Hematopoietic multipotent progenitor cell (in vitro differentiated cells): ENCODE results near the gene BARHL1. TPM values are rescaled to one million over a fixed set of nuclear protein-coding genes. Genes with fewer than 3 reads are reported as not detected.

Experiments
- DNase-seq, 3 donors: peaks; one replicate each; pipeline ENCODE4 v3.0.0-alpha.2; 2011 to 2015; ENCODE audit warnings: low read depth in 2 of 3, low spot score in 2 of 3
- total RNA-seq: library from RNA; depleted of rRNA; stranded (reverse); fragments of >200 nt; gene quantifications from one replicate; pipeline ENCODE4 v1.2.3, GENCODE V29; 2012

BARHL1 gene
- total RNA-seq, 1 donor, result not detected

DNA sequence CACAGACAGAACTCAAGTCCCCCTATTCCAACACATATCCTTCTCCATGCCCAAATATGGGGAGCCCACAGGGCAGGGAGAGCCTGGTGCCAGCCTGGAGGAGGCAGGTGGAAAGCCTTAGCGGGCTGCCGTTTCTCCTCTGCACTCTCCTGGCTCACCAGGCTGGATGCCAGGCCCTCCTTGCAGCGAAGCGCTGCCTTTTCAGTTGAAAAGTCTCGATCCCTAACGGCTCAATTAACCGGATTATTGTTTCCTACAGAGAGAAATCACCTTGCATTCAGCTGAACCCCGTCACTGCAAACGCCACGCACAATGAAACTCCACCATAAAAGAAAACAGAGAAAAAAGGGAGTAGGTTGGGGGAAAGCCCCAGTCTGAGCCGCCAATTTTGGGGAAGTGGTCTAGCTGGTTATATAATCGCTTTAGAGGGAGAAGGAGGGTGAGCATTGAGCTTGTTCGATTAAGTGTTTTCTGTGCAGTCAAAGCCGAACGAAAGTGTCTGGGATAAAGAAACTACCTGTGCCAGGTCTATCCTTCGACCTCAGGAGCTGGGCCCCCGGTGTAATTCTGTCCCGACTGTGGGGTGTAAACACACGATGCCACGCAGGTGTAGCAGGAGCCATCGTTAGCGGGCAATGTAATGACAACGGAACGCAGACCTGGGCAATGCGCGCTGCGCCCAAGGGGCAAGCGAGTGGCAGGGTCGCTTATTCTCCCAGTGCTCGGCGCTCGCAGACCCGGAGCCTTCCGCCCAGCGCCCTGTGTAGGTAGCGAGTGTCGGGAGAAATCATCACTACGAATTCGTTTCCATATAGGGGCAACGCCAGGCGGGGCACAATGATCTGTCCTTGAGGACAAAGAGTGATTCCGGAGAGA, 3.8 kb downstream of the BARHL1 start:
- peak in 2 of 3 donors; percentile 69 to 74 for DNase-seq

DNA sequence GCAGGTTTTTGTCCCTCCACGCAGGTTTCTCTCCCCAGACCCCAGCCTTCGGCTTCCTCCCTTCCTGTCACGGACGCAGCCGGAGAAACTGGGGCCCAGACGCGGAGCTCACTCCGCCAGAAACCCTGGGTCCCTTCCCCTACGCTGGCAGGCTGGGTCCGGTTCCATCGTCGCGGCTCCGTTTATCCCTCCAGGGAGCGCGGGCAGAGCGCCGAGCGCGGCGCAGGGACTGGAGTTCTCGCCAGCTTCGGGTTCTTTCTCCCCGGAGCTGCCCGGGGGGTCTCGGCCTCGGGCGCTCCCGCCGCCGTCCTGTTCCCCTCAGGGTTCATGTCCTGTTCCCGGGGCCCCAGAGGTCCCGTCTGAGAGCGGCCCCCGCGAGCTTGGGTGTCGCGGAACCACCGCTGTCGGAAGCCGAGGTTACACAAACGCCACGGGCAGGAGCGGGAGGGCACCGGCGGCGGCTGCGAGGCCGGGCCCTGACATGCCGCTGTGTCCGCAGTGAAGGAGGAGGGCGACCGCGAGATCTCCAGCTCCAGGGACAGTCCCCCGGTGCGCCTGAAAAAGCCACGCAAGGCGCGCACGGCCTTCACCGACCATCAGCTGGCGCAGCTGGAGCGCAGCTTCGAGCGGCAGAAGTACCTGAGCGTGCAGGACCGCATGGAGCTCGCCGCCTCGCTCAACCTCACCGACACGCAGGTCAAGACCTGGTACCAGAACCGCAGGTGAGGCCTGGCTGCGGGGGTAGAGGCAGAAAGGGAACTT, 4.6 kb downstream of the BARHL1 start:
- no peak for DNase-seq

DNA sequence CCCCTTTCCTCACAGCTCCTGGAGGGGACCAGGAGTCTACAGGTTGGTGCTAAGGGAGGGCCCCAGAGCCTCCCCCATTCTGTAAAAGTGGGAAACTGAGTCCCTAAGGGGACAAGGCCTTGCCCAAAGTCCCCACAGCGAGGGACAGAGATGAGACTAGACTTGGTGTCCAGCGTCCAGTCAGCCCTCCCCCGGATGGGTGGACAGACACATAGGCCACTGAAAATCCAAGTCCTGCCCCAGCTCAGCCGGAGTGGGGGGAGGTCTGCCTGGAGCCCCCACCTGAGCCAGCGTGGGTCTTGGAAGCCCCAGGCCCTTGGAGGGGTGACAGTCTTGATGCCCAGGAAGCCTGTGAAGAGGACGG, 5.2 kb downstream of the BARHL1 start:
- no peak for DNase-seq

DNA sequence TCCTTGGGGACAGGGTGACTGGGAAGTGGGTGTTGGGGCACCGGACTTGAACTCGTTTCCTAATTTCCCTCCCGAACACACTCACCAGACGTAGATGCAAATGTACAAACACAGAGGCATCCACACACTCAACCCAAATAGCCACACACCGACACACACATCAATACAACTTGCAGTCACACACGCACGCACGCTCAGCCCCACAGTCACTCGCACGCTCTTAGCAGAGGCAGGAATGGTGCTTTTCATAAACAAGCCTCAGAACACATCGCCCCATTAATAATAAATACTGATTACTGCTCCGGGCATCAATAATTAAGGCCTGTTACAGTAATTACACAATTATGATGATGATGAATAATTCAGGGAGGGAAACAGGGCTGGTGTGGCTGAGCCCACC, 5.7 kb downstream of the BARHL1 start:
- DNase-seq, result no peak

DNA sequence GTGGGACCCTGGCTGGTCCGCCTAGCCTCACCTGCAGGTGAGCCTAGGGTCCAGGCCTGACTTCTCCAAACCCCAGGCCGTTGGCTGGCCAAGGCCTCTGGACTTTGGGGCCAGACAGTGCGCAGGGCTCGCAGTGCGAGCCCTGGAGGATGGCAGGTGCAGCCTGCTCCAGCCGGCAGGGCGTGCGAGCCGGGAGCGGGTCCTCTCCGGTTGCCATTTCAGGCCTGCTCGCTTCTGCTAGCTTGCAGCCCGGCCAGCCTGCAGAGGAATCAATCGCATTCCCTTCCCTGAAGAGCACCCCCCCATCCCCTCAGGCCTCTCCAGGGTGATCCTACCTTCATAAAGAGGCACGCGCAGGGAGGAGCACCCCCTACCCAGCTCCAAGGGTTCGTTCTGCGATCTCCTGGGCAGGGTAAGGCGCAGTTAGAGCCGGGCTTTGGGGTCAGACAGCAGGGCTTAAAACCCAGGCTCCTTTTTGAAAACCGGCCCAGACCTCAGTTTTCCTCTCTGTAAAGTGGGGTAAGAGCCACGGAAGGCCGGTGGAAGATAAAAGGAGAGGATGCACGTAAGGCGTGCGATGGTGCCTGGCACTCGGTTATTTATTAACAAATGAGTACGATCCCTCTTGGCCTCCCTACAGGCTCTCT, 6.2 kb downstream of the BARHL1 start:
- DNase-seq, result no peak

DNA sequence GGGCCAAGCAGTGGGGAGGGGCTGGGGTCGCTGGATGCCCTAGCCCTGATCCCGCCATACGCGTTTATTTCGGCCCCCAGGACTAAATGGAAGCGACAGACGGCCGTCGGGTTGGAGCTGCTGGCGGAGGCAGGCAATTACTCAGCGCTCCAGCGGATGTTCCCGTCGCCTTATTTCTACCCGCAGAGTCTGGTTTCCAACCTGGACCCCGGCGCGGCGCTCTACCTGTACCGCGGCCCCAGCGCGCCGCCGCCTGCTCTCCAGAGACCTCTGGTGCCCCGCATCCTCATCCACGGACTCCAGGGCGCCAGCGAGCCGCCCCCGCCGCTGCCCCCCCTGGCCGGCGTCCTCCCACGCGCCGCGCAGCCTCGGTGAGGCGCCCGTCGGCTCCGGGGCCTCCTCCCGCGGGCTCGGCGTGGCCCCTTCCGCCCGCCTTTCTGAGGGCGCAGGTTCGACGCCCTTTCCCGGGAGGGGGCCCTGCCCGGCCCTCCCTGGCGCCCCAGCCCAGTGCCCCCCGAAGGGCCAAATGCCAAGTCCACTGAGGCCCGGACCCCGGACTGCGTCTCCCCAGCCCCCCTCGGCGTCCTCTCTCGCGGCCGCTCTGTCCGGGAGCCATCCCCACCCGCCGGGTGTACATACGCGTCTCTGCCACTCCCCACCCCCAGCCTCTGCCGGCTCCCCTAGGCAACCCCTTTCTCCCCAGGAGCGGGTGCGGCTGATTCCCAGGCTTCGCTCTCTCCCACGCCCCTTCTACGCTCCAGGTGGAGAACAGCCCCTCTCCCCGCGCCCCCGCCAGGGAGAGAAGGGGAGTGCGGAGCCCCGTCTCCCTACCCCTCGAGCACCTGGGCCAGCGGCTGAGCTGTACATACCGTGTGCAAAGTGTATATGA, 7.0 kb downstream of the BARHL1 start:
- no peak for DNase-seq

DNA sequence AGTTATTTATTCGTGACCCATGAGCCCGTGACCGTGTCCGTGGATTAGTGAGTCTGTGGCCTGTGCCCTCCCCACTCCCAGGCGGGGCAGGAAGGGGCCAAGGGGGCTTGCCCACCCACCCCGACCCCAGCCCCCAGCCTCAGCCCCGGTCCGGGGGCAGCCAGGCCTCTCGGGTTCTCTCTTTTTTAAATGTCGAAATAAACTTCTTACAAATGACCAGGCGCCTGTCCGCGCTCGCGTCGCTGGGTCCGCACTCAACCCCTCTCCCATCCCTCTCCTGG, 7.6 kb downstream of the BARHL1 start:
- DNase-seq, result no peak

DNA sequence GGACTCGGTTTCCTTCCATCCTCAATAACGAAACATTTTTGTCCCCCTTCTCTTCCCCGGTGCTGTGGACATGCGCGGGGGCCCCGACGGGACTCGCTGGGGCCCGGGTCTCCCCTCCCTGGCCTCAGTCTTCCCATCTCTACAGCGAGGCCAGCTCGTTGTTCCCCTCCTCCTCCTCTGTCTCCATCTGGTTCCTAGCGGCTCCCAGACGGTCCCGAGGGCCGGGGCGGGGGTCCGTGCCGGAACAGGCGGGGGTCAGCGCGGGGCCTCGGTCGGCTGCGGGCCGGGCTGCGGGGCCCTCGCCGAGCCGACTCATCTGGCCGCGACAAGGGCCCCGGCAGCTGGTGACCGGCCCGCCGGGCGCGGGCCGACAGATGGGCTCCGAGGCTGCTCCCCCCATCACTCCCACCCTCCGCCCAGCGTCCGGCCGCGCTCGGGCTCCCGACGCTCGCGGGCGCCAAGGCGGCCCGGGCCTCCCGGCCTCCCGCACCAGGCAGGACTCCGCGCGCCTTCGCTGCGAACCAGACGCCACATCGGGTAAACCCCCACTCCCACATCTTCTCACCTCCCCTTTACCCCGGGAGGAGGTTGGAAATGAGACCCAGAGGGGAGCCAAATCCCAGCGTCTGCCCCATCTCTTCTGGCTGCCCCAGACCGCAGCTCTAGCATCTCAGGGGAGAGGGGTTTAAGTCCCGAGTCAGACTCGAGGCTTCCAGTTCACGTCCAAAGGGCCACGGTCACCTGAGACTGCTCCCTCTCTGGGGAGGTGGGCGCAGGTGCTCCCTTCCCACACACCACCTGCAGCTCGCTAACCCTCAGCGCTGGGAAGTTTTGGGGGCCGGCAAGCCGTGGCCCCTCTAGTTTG, 8.1 kb downstream of the BARHL1 start:
- DNase-seq, result no peak

DNA sequence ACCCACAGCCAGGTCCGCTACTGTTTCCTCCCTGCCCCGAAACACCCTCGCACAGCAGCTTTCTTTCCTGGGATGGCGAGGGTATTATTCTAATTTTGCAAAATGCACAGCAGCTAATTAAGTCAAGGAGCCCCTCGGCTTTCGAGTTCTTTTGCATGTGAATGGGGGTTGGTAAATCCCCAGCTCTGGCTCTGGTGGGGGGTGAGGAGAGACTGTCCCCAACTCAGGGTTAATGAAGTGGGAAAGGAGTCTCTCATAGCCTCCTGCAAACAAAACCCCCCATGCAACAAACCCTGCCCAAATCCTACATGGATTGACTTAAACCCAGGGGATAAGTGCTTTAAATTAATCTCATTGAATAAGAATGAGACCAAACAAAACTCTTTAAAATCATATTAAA, 8.8 kb downstream of the BARHL1 start:
- DNase-seq, result no peak

DNA sequence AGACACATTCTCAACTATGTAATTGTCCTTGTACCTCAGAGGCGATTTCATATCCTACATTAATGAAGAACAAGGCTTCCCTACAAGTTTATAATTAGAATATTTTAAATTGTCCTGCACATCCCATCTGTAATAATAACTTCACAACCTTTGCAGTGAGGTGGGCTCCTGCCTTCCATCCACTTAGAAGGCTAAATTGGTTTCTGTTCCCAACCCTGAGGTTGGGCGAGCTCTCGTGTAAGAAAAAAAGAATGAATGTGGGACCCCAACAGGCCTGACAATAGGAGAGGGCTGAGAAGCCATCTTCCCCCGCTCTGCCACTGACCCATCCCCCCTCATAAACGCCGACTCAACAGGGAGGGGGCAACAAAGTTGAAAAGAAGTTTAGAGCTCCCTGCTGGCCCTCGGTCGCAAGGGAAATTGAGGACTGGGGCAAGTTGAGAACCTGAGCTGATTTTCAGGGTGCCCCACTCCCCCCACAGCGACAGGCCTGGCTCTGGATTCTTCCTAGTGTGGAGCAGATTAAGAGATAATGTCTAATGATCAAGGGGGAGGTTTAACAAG, 9.4 kb downstream of the BARHL1 start:
- no peak for DNase-seq

DNA sequence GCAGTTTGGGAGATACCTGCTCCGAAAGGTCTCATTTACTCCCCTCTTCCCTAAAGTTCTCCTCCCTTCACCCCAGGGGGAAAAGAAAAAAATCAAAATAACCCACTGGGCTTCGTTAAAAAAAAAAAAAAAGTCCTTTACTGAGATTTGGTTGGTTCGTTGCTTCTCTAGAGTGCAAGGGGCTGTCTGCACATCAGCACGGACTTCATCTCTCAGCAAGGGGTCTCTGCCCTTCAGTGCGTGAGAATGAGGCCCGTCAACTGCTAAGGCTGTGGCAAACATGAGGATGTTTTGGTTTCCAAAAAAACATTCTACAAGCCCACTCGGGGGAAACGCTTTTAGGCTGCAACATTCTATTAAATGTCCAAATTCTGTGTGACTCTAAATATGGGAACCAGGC, 10.0 kb downstream of the BARHL1 start:
- no peak for DNase-seq

DNA sequence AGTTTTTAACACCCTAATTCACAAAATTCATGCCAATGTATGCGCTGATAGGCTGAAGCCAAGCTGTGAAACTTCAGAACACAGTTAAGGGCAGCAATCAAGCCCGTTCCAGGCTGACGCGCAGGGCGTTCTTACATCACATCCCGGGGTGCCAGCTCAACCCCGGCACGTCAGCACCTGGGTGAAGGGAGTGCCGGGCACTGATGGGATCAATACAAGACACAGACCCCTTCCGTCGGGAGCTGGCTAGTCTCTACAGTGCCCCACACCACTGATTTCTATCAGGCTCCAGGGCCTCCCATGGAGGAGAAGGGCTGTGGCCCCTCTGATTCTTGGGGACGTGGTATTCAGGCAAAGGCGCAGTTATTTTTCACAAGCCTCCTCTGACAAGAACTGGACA, 12.0 kb downstream of the BARHL1 start:
- DNase-seq, result no peak

DNA sequence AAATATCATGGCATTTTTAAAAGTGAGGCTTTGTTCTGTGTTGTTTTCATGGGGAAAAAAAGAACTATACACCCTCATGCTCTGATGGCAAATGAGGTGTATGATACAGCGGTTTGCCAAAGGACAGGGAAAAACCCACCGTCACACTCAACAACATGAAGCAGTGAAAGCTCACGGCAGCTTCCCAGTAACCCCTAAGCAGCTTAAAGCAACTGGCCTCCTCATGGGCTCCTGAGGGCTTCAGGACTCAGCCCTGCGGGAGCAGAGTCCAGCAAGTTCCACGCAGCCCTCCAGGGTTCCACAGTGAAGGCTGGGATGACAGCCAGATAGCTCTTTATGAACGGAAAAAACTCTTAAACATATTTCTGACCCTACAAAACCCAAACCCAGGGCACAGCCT, 12.9 kb downstream of the BARHL1 start:
- no peak for DNase-seq

DNA sequence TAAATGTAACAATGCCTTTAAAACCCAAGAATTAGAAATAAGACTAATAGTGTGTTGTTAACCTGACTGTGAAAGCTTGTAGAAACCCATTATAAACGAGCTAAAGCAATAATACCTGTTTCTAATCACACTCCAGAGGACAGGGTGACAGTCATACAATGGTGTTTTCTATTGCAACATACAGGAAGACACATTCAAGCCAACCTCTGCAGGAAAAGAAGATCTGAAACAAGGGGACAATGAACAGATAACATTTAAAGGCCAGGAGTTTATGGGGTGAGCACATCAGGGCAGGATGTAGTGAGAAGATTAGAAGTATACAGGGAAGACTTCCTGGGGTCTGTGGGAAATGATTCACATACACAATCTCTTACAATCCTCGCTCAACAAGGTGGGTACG, 13.8 kb downstream of the BARHL1 start:
- no peak for DNase-seq

DNA sequence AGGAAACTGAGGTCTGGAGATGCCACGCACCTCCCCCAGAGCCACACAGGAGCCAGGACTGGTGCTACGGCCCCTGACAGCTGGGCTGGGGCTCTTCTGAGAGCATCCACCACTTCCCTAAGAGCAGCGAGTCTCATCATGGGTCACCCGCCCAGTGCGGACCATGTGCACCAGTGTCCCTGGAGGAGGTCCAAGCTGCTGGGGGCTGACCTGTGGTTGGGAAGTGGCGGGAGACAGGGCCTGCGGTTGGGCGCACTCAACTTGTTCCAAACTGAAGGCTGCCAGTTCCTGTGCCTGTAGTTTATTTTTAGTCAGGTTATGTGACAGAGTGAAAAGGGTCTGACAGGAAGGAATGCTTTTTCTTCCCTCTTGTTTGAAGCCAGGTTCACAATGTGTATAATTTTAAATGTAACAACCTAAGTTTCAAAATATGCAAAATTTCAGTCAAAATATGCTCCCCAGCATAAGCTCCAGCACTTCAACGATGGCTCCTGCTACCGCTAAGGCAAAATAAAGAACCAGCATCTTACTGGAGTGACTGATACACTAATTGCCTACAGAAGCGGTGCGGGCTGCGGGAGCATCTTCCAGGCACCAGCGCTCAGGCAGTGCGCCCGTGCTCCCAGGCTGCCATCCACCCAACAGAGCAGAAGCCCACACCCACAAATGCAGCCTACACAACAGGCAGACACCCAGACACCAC, 14.8 kb downstream of the BARHL1 start:
- no peak for DNase-seq

DNA sequence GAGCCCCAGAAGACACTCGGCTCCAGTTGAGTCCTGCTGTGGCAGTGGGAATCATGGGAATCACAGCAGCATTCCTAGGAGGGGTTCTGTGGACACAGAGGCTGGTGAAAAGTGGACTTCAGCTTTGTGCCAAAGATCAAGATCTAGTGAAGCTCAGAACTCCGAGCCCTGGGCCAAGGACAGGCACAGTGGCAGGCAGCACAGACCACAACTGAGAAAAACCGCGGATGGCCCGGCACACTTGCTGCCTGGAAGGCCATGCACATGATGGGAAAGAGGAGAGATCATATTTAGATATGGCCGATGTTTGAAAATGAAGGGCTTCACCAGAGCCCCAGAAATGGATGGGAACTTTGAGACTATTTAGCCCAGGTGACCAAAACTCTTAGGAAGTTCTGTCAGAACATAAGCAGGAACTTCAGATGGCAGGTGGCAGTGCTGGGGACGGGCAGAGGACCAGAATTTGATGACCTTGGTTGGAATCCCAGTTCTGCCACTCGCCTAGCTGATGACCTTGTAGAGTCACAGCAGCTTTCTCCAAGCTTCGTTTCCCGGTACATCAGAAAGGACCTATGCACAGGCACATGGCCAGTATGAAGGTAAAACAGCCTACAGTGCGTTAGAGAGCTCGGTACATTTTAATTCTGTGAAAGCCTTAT, 18.0 kb downstream of the BARHL1 start:
- no peak for DNase-seq

DNA sequence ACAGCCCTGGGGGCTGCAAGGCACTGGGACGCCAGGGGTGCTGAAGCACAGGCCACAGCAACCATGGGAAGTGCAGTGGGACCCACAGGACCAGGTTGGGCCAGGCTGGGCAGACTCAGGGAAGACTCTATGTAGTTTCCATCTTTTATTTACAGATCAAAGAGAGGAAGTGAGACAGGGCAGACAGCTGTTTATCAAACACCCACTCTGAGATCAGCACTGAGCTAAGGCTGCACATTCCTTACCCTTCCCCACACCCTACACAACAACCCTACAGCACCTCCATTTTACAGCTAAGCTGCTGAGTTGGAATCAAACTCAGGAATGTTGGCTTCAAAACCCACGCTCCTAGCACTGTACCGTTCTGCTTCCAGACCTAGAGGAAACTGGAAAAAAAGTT, 19.8 kb downstream of the BARHL1 start:
- no peak for DNase-seq

DNA sequence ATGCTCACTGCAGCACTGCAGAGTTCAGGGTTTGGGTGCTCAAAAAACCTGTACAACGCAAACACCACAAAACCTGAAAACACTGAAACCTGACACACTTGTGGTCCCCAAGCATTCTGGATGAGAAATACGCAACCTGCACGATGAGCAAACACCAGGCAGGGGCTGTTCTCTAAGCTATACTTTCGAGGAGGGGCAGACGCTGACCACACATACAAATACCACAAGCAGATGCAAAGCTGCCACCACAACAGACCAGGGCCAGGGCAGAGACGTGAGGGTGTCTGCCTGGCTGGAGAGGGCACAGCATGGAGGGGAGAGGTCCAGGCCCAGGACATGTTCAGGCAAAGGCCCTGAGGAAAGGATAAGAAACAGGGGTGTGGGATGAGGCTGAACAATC, 23.0 kb downstream of the BARHL1 start:
- DNase-seq, result no peak

DNA sequence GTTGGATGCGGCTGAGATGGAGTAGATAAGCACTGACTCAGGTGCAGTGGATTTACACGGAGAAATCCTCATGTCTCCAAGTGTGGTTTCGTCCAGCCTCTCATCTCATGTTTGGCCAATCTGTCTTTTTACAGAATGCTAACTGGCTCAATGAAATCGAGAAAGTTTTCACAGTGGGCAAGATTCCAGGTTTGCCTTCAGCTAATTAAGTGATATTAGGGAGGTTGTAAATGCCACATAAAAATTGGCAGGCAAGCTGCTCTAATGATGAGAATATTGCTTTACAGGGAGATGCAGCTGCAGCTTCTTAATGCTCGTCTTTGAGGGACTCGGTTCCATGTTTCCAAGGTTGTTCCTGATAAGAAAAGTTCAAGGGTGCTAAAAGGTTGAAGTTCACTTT, 23.7 kb downstream of the BARHL1 start:
- no peak for DNase-seq
